SK-N-SH (cell line): ENCODE results near the gene PIBF1. TPM values are rescaled to one million over a fixed set of nuclear protein-coding genes. Genes with fewer than 3 reads are reported as not detected.
"Not testable (repeated sequence)": the region's sequence is repeated elsewhere in the genome, so short reads cannot be mapped to it uniquely, and the experiment has no call there.

ENCODE experiments used
- CTCF ChIA-PET: fragments of 300-600, 350-600 bp; formaldehyde crosslinking; extraction: SDS; loops from one replicate; lab custom pipeline; 2021; lab: Yijun Ruan, JAX
- POLR2A ChIA-PET: fragments of 350-600 bp; sonication (Branson Sonifier 250); formaldehyde crosslinking; extraction: SDS; loops from one replicate; lab custom pipeline; 2020; ENCODE audit warnings: antibody characterized with exemption, inconsistent platforms; lab: Yijun Ruan, JAX
- DNase-seq: peaks from one replicate; pipeline ENCODE4 v3.0.0; 2012
- H2AFZ ChIP-seq: fragments of 200-600 bp; sonication (generic); 2 replicates; pipeline ENCODE4 v1.8.1; 2016; ENCODE audit warnings: antibody characterized with exemption, mild to moderate bottlenecking, low read depth
- H3F3A ChIP-seq: fragments of 200-600 bp; sonication (generic); replicated peaks from 2 replicates; pipeline ENCODE3; 2016; ENCODE audit warnings: antibody characterized with exemption, mild to moderate bottlenecking; ENCODE audit not compliant: insufficient read depth
- H3K27ac ChIP-seq, 2 experiments: fragments of 200-500 bp in 1 of 2; fragments of 200-600 bp in 1 of 2; sonication (Bioruptor generic) in 1 of 2; sonication (generic), shearing (Covaris generic) in 1 of 2; 2 replicates each; pipeline versions ENCODE4 v1.5.1 to v1.6.1; 2014 to 2016; ENCODE audit warnings: low read depth in 2 of 2, inconsistent platforms in 1 of 2, low read length in 1 of 2, mild to moderate bottlenecking in 1 of 2, mixed read lengths in 1 of 2
- H3K27me3 ChIP-seq: fragments of 200-600 bp; sonication (generic), shearing (Covaris generic); 2 replicates; pipeline ENCODE4 v1.6.1; 2016; ENCODE audit warnings: mixed run types; ENCODE audit not compliant: insufficient read depth
- H3K36me3 ChIP-seq, 2 experiments: fragments of 200-500 bp in 1 of 2; fragments of 200-600 bp in 1 of 2; sonication (Bioruptor generic) in 1 of 2; sonication (generic) in 1 of 2; replicated peaks in 1 of 2; 2 replicates each; pipeline versions ENCODE3 to v1.5.1; 2014 to 2016; ENCODE audit warnings: low read length in 1 of 2, mild to moderate bottlenecking in 1 of 2; ENCODE audit not compliant: insufficient read depth in 2 of 2, control insufficient read depth in 1 of 2
- H3K4me1 ChIP-seq, 2 experiments: fragments of 200-500 bp in 1 of 2; fragments of 200-600 bp in 1 of 2; sonication (Bioruptor generic) in 1 of 2; sonication (generic), shearing (Covaris generic) in 1 of 2; 2 replicates each; pipeline versions ENCODE4 v1.5.1 to v1.6.1; 2014 to 2016; ENCODE audit warnings: low read depth in 1 of 2, low read length in 1 of 2, mixed run types in 1 of 2; ENCODE audit not compliant: insufficient read depth in 2 of 2, control insufficient read depth in 1 of 2
- H3K4me2 ChIP-seq: fragments of 200-600 bp; sonication (generic), shearing (Covaris generic); 2 replicates; pipeline ENCODE4 v1.6.1; 2017; ENCODE audit warnings: mixed run types
- H3K4me3 ChIP-seq, 2 experiments: fragments of 200-500 bp in 1 of 2; fragments of 200-600 bp in 1 of 2; sonication (Bioruptor generic) in 1 of 2; sonication (generic), shearing (Covaris generic) in 1 of 2; 2 replicates each; pipeline versions ENCODE4 v1.5.1 to v1.8.1; 2014 to 2016; ENCODE audit warnings: low read depth in 2 of 2, inconsistent platforms in 1 of 2, low read length in 1 of 2, mild to moderate bottlenecking in 1 of 2, mixed read lengths in 1 of 2, moderate library complexity in 1 of 2
- H3K79me2 ChIP-seq: fragments of 200-600 bp; sonication (generic); 2 replicates; pipeline ENCODE4 v1.8.1; 2017; ENCODE audit warnings: mild to moderate bottlenecking; ENCODE audit not compliant: insufficient read depth
- H3K9ac ChIP-seq: fragments of 200-600 bp; sonication (generic); 2 replicates; pipeline ENCODE4 v1.6.1; 2017; ENCODE audit warnings: mixed run types
- H3K9me2 ChIP-seq: fragments of 200-600 bp; sonication (generic); 2 replicates; pipeline ENCODE4 v1.6.1; 2017; ENCODE audit warnings: mixed run types
- H3K9me3 ChIP-seq: fragments of 200-600 bp; sonication (generic); 2 replicates; pipeline ENCODE4 v1.6.1; 2017; ENCODE audit warnings: mixed run types, mild to moderate bottlenecking, moderate library complexity
- H4K20me1 ChIP-seq: fragments of 200-600 bp; sonication (generic); 2 replicates; pipeline ENCODE4 v1.6.1; 2017; ENCODE audit warnings: mild to moderate bottlenecking, mixed run types; ENCODE audit not compliant: insufficient read depth
- CHD2 ChIP-seq: fragments of 150-350 bp; IDR thresholded peaks from 2 replicates; pipeline ENCODE4 v1.6.1; 2018; ENCODE audit warnings: low read length; ENCODE audit not compliant: partially characterized antibody
- CTCF ChIP-seq: fragments of 200-600 bp; sonication (generic); IDR thresholded peaks from 2 replicates; pipeline ENCODE4 v1.6.1; 2017; ENCODE audit warnings: antibody characterized with exemption, mild to moderate bottlenecking, moderate library complexity
- EP300 ChIP-seq, 2 experiments: IDR thresholded peaks; 2 replicates each; pipeline versions ENCODE4 v1.4.0 to v1.6.1; 2012; ENCODE audit warnings: borderline replicate concordance in 1 of 2, low read depth in 1 of 2, low read length in 1 of 2
- FOXJ3 ChIP-seq: sonication (generic); formaldehyde crosslinking; IDR thresholded peaks from 2 replicates; pipeline ENCODE4 v1.5.1; 2020; ENCODE audit warnings: mild to moderate bottlenecking, missing genetic modification reagents
- GABPA ChIP-seq: IDR thresholded peaks from 2 replicates; pipeline ENCODE4 v1.4.0; 2012; ENCODE audit warnings: low read depth, mild to moderate bottlenecking
- GATA2 ChIP-seq: sonication (generic); formaldehyde crosslinking; IDR thresholded peaks from 2 replicates; pipeline ENCODE4 v1.5.0; 2020; ENCODE audit warnings: mild to moderate bottlenecking, missing genetic modification reagents
- JUND ChIP-seq: IDR thresholded peaks from 2 replicates; pipeline ENCODE4 v1.4.0; 2012
- MEF2A ChIP-seq: IDR thresholded peaks from 2 replicates; pipeline ENCODE4 v1.4.0; 2012; ENCODE audit warnings: low read depth, borderline replicate concordance
- NRF1 ChIP-seq: IDR thresholded peaks from 2 replicates; pipeline ENCODE4 v1.6.1; 2012; ENCODE audit warnings: low read depth, mild to moderate bottlenecking, low read length
- SIN3A ChIP-seq: IDR thresholded peaks from 2 replicates; pipeline ENCODE4 v1.6.1; 2012; ENCODE audit warnings: low read depth, mild to moderate bottlenecking, low read length, moderate library complexity, borderline replicate concordance
- TAF1 ChIP-seq: IDR thresholded peaks from 2 replicates; pipeline ENCODE4 v1.6.1; 2012; ENCODE audit warnings: low read depth, mild to moderate bottlenecking, low read length, moderate library complexity, borderline replicate concordance
- TEAD4 ChIP-seq: IDR thresholded peaks from 2 replicates; pipeline ENCODE4 v1.4.0; 2012; ENCODE audit warnings: mild to moderate bottlenecking, borderline replicate concordance; ENCODE audit not compliant: insufficient read depth
- USF2 ChIP-seq: fragments of 150-350 bp; IDR thresholded peaks from 2 replicates; pipeline ENCODE4 v1.6.1; 2017; ENCODE audit warnings: antibody characterized with exemption, low read length, low read depth, borderline replicate concordance
- WGBS: methylation state at CpG from one replicate; pipeline ENCODE4 v1.1.6; 2017; ENCODE audit warnings: low lambda C conversion rate; 5-methylcytosine and 5-hydroxymethylcytosine counted together
- polyA plus RNA-seq, 3 experiments: library from polyadenylated mRNA; depleted of rRNA; stranded (reverse); fragments of >200 nt; gene quantifications; 2 replicates each; pipeline ENCODE4 v1.2.3, GENCODE V29; 2012
- TF ChIP-seq, protein P1 (sequence below): IDR thresholded peaks from 2 replicates; pipeline ENCODE4 v1.6.1; 2012; ENCODE audit warnings: mild to moderate bottlenecking, low read depth, low read length, moderate library complexity

PIBF1 gene
- polyA plus RNA-seq, 1 of the 3 experiments (the other 2 are of a cell fraction) = 3.9 TPM

- Histone ChIP-seq H3K9me2 (no peaks in the 10 kb centered on the region), H3K27ac (no peak overlapping the region), H4K20me1 (no peaks in the 10 kb centered on the region), H3K9ac (no peak overlapping the region), H3K27me3 (no peaks in the 10 kb centered on the region), H3K36me3 (peaks cover 39 to 41% of the 10 kb centered on the region in 2 experiments), H3K4me1 (0 out of 4 replicates have a peak, but pooled peaks cover 0 to 7% of the 10 kb centered on the region in 2 experiments), H2AFZ (no peak overlapping the region), H3F3A (peaks cover 20% of the 10 kb centered on the region), H3K79me2 (peaks cover 6% of the 10 kb centered on the region; the same call in 1 of the 2 replicates), H3K4me3 (no peak overlapping the region), H3K9me3 (no peaks in the 10 kb centered on the region), H3K4me2 (no peak overlapping the region)
- TF ChIP-seq MEF2A (no peak), TAF1 (no peak), EP300 (IDR thresholded peaks at IDR 0.05; ENCODE audit: borderline replicate concordance in 1 of 2, low read depth in 1 of 2, low read length in 1 of 2) (no peak), GABPA (no peak), CHD2 (no peak), USF2 (no peak), SIN3A (no peak), GATA2 (CRISPR knock-in tag) (no peak), FOXJ3 (no peak), JUND (no peak), CTCF (no peak), TEAD4 (no peak), NRF1 (no peak)
- TF ChIP-seq, protein P1, sequence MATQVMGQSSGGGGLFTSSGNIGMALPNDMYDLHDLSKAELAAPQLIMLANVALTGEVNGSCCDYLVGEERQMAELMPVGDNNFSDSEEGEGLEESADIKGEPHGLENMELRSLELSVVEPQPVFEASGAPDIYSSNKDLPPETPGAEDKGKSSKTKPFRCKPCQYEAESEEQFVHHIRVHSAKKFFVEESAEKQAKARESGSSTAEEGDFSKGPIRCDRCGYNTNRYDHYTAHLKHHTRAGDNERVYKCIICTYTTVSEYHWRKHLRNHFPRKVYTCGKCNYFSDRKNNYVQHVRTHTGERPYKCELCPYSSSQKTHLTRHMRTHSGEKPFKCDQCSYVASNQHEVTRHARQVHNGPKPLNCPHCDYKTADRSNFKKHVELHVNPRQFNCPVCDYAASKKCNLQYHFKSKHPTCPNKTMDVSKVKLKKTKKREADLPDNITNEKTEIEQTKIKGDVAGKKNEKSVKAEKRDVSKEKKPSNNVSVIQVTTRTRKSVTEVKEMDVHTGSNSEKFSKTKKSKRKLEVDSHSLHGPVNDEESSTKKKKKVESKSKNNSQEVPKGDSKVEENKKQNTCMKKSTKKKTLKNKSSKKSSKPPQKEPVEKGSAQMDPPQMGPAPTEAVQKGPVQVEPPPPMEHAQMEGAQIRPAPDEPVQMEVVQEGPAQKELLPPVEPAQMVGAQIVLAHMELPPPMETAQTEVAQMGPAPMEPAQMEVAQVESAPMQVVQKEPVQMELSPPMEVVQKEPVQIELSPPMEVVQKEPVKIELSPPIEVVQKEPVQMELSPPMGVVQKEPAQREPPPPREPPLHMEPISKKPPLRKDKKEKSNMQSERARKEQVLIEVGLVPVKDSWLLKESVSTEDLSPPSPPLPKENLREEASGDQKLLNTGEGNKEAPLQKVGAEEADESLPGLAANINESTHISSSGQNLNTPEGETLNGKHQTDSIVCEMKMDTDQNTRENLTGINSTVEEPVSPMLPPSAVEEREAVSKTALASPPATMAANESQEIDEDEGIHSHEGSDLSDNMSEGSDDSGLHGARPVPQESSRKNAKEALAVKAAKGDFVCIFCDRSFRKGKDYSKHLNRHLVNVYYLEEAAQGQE = no peak
- 90% methylated on average over 1 of the region's 1 CpG for WGBS
- POLR2A ChIA-PET = interaction anchor here (0.6 kb wide), 1 partner anchor 27 kb away, joined by 4 read pairs; no protein-coding TSS in a partner anchor
- CTCF ChIA-PET = interaction anchor here (0.6 to 1.0 kb wide), 2 partner anchors 30 to 31 kb away, joined by 3 read pairs; no protein-coding TSS in a partner anchor
- no peak for DNase-seq
Observed at GRCh38 chr13:72805676-72806346, 23.9 kb downstream of the PIBF1 start.

DNA sequence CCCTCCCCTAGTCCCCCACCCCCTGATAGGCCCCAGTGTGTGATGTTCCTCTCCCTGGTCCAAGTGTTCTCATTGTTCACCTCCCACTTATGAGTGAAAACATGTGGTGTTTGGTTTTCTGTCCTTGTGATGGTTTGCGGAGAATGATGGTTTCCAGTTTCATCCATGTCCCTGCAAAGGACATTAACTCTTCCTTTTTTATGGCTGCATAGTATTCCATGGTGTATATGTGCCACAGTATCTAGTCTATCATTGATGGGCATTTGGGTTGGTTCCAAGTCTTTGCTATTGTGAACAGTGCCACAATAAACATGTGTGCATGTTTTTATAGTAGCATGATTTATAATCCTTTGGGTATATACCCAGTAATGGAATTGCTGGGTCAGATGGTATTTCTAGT lies 24.6 kb downstream of the PIBF1 start:
- Histone ChIP-seq H3F3A (peaks cover 20% of the 10 kb centered on the region), H3K36me3 (peaks cover 35 to 39% of the 10 kb centered on the region in 2 experiments)
- H3K79me2 ChIP-seq, H3K27me3 ChIP-seq, H3K4me1 ChIP-seq, CTCF ChIA-PET, H3K27ac ChIP-seq, H3K4me3 ChIP-seq, H2AFZ ChIP-seq, POLR2A ChIA-PET, H3K4me2 ChIP-seq, H3K9me2 ChIP-seq, DNase-seq, H3K9me3 ChIP-seq, H4K20me1 ChIP-seq, H3K9ac ChIP-seq: not testable (repeated sequence)
- 94% methylated on average over 1 of the region's 1 CpG for WGBS
